Measurements from ENCODE around the gene FN3K. TPM values are rescaled to one million over a fixed set of nuclear protein-coding genes. Genes with fewer than 3 reads are reported as not detected.

Gene FN3K
- total RNA-seq (2022; extraction: Qiagen RNA extraction; ENCODE audit: low read depth) = 6.4 to 10.0 TPM (median 7.8 TPM) in 5 replicates

DNA sequence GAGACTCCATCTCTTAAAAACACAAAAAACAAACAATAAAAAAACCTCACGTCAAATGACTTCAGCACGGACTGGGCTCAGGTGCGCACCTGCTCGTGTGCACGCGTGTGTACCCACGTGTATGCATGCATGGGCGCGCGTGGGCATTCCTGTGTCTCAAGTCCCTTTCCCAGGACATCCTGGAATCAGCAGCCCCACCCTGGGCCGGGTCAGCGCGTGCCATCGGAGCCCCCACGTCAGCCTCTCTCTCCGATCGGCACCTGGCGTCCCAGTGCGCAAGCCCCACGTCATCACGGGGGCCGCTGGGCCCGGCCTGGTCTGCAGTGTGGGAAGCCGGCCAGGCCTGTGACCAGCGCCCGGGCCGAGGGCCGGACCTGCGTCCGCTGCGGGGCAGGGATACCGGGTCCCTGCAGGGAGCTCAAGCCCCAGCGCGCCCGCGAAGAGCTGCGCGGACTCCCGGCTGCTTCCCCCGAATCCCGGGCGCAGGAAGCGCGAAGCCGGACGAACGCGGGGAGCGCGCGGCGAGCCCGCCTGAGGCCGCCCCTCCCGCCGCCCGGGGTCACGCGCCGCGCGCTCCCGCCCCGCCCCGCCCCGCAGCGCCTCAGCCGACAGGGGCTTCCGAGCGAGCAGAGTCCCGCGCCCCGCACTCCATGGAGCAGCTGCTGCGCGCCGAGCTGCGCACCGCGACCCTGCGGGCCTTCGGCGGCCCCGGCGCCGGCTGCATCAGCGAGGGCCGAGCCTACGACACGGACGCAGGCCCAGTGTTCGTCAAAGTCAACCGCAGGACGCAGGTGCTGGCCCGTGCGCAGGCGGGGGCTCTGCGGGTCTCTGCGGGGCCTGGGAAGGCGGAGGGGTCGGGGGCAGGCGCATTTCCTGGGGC lies at the start of gene FN3K:
FN3K (plus strand) TSS at position 629 of the 880 bp plus-strand sequence; CDS start at position 651, 22 bp downstream.

DNA sequence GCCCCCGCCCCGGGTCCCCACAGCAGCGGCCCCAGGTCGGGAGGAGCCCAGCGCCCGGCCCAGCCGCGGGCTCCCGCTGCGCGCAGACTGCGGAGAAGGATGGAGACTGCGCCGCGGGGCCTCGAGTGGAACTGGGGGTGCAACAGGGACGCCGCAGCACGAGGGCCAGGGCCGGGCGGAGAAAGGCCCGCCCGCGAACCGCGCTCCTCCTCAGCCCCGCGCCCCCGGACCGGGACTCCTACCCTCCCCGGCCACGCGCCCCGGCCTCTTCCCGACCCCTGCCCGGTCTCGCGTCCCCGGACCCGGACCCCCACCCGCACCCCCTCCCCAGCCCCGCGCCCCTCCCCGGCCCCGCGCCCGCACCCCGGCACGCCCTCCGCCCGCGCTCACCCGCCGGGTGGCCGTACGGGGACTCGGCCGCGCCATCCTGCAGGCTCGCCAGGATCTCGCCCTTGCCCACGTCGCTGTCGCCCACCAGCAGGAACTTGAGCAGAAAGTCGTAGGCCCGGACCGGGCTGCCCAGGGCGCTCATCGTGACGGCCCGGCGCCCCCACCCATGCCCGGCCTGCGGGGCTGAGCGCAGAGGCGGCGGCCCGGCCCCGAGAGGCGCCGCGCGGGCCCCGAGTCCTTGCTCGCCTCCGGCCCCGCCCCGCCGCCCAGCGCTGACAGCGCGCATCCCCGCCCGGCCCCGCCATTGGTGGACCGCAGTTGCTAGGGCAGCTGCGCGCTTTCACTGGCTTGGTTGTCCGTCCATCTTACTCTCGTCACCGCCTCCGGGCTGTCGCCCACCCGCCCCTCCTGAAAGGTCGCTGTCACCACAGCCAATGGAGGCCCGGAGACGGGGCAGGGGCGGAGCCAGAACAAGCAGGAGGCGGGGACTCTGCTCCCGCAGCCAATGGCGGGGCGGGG lies 37.1 kb upstream of the FN3K start, which contains the start of gene RAB40B:
RAB40B (minus strand) TSS at position 634 of the 909 bp plus-strand sequence; CDS start at position 532, 102 bp downstream.

DNA sequence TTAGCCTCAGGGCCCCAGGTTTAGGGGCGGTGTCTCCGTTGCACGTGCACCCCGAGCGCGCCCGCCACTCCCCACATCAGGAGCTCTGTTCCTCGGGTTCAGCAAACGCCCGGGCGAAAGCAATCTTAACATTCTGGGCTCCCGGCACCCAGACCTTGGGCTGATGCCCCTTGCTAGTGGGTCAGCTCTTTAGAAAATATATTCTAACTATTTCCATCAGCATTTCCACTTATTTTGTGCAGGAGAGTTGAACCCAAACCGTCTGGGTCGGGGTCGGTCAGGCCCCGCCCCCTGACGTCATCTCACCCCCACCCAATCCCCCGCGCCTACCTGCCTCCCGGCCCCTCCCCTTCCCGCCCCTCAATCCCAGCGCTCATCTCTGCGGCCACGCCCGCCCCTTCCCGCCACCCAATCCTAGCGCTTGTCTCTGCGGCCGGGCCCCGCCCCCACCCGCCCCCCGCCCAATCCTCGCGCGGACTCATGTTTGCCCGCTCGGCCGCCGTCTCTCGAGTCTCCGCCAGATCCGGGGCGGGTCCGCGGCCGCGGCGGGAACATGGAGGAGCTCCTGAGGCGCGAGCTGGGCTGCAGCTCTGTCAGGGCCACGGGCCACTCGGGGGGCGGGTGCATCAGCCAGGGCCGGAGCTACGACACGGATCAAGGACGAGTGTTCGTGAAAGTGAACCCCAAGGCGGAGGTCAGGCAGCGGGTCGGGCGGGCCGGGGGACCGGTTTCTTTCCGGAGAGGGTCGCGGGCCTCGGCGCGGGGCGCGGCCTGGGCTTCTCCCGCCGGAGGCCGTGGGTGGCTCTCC lies 19.0 kb upstream of the FN3K start, which contains the start of gene FN3KRP:
FN3KRP (plus strand) TSS at position 504 of the 808 bp plus-strand sequence; CDS start at position 554, 50 bp downstream.

DNA sequence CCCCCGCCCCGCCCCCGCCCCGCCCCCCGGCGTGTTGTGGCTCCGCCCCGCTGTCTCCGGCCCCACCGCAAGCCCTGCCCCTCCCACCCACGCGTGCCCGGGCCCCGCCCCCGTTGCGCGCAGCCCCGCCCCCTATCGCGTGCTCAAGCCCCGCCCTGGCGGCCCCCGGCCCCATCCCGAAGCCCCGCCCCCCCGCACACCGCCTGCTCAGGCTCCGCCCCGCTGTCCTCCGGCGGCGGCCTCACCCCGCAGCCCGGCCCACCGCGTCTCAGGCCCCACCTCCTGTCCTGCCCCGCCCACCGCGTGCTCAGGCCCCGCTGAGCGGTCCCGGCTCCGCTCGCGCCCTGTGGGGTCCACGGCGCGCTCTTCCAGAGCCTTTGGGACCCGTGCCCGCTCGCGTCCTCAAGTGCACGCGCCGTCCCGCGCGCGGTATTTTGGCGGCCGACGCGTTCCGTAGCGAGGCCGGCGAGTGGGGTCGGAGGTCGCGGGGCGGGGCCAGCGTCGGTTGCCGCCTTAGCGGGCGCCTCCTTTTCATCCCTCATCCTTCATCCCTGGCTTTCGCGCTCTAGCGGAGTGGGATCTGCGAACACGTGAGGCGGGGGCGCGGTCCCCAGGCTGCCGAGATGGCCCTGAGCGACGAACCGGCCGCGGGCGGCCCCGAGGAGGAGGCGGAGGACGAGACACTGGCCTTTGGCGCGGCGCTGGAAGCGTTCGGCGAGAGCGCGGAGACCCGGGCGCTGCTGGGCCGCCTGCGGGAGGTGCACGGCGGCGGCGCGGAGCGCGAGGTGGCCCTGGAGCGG lies 16.4 kb downstream of the FN3K start, which contains the start of gene TBCD:
TBCD (plus strand) TSS at position 495 of the 800 bp plus-strand sequence; CDS start at position 624, 129 bp downstream.

Other genes starting within 250 kb of the FN3K start
- gene FOXK2, start 215.9 kb upstream of the FN3K start, total RNA-seq (2022; extraction: Qiagen RNA extraction; ENCODE audit: low read depth) = 43.3 to 56.8 TPM (median 53.5 TPM) in 5 replicates
- gene WDR45B, start 87.2 kb upstream of the FN3K start, total RNA-seq (2022; extraction: Qiagen RNA extraction; ENCODE audit: low read depth) = 94.6 to 101 TPM (median 95.7 TPM) in 5 replicates
- gene RAB40B, start 36.9 kb upstream of the FN3K start, total RNA-seq (2022; extraction: Qiagen RNA extraction; ENCODE audit: low read depth) = 16.1 to 18.2 TPM (median 17.2 TPM) in 5 replicates
- 58.6 to 61.8 TPM (median 59.5 TPM) in 5 replicates for gene FN3KRP, start 18.9 kb upstream of the FN3K start, total RNA-seq (2022; extraction: Qiagen RNA extraction; ENCODE audit: low read depth)
- 59.5 to 82.0 TPM (median 75.3 TPM) in 5 replicates for gene TBCD, start 16.4 kb downstream of the FN3K start, total RNA-seq (2022; extraction: Qiagen RNA extraction; ENCODE audit: low read depth)
- gene ZNF750, start 104.4 kb downstream of the FN3K start, total RNA-seq (2022; extraction: Qiagen RNA extraction; ENCODE audit: low read depth) = not detected in 5 replicates